GM12801 (cell line): ENCODE measurements around the gene ZNF235.

Source experiments
- CTCF ChIP-seq: IDR thresholded peaks from one replicate; pipeline ENCODE4 v1.5.1; 2011; ENCODE audit warnings: control low read depth; ENCODE audit not compliant: insufficient read length; ENCODE audit errors: extremely low read depth

Gene ZNF235

DNA sequence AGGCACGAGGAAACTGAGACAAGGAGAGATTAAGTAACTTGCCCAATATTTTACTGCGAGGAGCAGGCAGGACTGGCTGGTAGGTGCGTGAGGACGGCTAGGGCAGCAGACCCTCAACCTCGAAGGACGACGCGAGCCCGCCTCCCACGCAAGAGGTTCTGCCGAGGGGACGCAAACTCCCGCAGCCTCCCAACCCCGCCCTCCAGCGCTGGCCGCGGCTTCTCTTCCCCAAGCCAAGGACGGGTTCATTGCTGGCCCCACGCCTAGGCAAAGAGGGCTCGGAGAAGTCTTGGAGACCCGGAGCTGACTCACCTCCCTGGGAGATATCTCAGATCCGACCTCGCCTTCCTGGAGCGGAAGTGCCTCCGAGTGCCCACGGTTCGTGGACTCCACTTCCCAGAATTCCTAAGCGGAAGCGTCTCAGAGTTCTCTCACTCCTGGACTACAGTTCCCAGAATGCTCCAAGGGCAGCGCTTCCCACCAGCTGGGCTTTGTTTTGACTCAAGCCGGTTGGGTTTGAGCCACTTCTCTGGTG, at the start of gene ZNF235:
Gene ZNF235 (minus strand): TSS at position 367 of the 535 bp plus-strand sequence. CDS start 1,621 bp downstream, outside the sequence.
- TF ChIP-seq CTCF, result no peak

DNA sequence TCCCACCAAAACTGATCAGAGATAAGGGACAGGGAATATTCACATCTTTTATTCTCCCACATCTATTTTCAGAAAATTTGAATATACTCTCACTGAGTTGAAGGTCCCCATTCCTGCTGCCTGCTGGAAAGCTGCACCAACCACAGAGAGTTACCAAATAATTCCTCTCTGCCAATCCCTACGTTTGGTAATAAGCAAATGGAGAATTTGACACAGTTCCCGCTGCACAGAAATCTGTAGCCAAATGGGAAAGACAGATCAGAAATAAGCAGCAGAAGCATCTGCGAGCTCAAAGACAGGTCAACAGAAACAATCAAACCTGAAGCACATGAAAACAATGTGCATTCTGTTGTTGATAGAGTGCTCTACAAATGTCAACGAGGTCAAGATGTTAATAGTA, 41.7 kb upstream of the ZNF235 start:
- TF ChIP-seq CTCF, result no peak

DNA sequence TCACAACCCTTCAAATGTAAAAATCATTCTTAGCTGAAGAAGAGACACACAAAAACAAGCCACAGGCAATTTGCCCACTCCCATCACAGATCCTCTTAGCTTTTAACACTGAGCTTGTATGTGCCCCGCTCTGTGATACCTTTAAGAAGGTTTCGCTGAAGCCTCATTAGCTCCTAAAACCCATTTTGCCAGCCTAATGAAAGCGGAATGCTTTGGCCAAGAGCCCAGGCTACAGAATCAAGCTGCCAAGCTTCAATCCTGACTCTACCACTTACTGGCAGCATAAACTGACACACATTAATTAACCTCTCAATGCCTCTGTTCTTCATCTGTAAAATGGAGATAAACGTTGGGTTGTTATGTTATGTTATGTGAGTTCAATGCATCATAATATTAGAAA, 41.1 kb upstream of the ZNF235 start:
- no peak for TF ChIP-seq CTCF

DNA sequence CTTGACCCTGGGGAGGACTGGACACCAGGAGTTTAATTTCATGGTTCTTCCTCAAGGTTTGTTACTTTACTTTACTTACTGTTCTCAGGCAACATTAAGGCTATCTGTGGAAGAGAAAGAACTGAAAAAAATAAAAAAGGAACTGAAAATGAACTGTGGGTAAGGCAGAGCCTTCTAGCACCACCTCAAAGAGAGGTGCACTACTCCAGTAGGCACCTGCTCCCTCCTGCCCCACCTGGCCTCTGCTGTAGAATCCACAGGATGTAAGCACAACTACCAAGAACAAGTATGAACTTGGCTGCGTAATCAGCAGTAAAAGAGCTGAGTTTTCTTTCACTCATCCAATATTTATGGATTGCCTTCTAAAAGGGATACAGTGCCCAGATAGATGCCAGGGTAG, 39.4 kb upstream of the ZNF235 start:
- TF ChIP-seq CTCF, result no peak

DNA sequence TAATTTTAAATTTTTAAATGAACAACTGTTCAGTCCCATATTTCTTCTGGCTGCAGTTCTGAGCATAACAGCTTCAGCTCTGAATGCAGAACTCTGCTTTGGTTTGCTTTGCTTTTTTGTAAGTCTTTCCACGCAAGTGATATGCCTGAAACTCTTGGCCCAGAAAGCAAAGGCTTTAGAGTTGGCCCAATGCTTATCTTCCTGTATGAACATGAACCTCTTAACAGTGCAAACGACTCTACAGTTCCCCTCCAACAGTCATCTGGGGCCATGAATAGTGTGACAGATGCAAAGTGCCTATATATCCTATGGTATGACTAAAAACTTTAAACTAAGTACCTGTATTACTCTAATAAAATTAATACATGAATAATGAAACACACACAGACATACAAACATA, 37.0 kb upstream of the ZNF235 start:
- TF ChIP-seq CTCF, result no peak

DNA sequence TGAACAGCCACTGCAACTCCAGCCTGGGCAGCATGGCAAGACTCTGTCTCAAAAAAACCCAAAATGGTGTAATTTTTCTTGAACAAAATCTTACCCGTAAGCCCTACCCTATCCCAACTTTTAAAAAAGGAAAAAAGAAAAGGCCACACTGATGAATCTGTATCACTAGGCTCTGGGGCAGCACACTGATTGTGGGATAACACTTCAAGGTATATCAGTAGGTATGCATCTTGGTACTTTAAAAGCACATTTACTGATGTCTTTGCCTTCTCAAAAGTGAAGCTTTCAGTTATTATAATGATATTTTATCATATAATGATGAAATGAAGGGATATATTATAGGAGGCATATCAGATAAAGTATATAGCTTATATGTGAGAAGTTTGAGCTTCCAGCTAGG, 27.3 kb upstream of the ZNF235 start:
- no peak for TF ChIP-seq CTCF

GRCh38 chr19:44315883-44316282, 11.1 kb upstream of the ZNF235 start:
- TF ChIP-seq CTCF, result no peak
